Psoas muscle (tissue), 8 donors: Measurements from ENCODE around the gene AKR1A1. TPM values are rescaled to one million over a fixed set of nuclear protein-coding genes. Genes with fewer than 3 reads are reported as not detected.
"Not testable (repeated sequence)": the region's sequence is repeated elsewhere in the genome, so short reads cannot be mapped to it uniquely, and the experiment has no call there.

Experiments used
- ATAC-seq, 4 donors: fragments of 200-7000 bp; cut with Tn5 transposase; one replicate each; pipeline ENCODE4 v1.9.1; 2020; ENCODE audit warnings: moderate library complexity in 3 of 4, mild to moderate bottlenecking in 2 of 4
- DNase-seq, 2 donors: peaks; one replicate each; pipeline ENCODE4 v3.0.0-alpha.2; 2020
- H3K27ac ChIP-seq: fragments of 200-600 bp; one replicate; pipeline ENCODE4 v1.8.0; 2022
- H3K27me3 ChIP-seq, 3 donors: fragments of 200-600 bp in 1 of 3; one replicate each; pipeline versions ENCODE4 v1.6.1 to v1.8.0; 2013 to 2022; ENCODE audit warnings: low read length in 2 of 3, mild to moderate bottlenecking in 2 of 3, moderate library complexity in 1 of 3; ENCODE audit not compliant: insufficient read depth in 3 of 3
- H3K36me3 ChIP-seq, 2 donors: fragments of 200-600 bp in 1 of 2; one replicate each; pipeline versions ENCODE4 v1.6.1 to v1.8.0; 2013 to 2022; ENCODE audit warnings: low read depth in 1 of 2, mild to moderate bottlenecking in 1 of 2, moderate library complexity in 1 of 2; ENCODE audit not compliant: insufficient read depth in 1 of 2
- H3K4me1 ChIP-seq: fragments of 200-600 bp; one replicate; pipeline ENCODE4 v1.8.0; 2022
- H3K4me3 ChIP-seq: fragments of 200-600 bp; one replicate; pipeline ENCODE4 v1.8.0; 2022; ENCODE audit warnings: mild to moderate bottlenecking
- H3K9me3 ChIP-seq: fragments of 200-600 bp; one replicate; pipeline ENCODE4 v1.8.0; 2022
- WGBS, 3 donors: extraction: QIAGEN DNeasy Blood & Tissue Kit; methylation state at CpG; one replicate each; pipeline versions ENCODE4 v1.1.6 to v1.1.7; 2013; 5-methylcytosine and 5-hydroxymethylcytosine counted together
- intact Hi-C, 2 donors: fragments of 100-400 bp; cut with DNase I; formaldehyde crosslinking; loops; one replicate each; pipeline versions ENCODE4 v1.11.0 to v1.14.2; 2022
- polyA plus RNA-seq, 3 donors: library from polyadenylated mRNA; stranded (reverse); fragments of 200-250 nt; gene quantifications; one replicate each; pipeline ENCODE4 v1.2.3, GENCODE V29; 2013
- total RNA-seq, 4 donors: library from RNA; stranded (reverse); fragmentation: NEBNext Ultra II Directional in 2 of 4; extraction: Animal tissue kit (Norgen Biotek cat#: 25700) in 2 of 4; gene quantifications; one replicate each; pipeline versions ENCODE4 v1.2.1 to v1.2.4, GENCODE V29; 2021 to 2023
- TF ChIP-seq, protein P1 (sequence below): fragments of 200-600 bp; IDR thresholded peaks from one replicate; pipeline ENCODE4 v1.8.0; 2022; ENCODE audit warnings: antibody characterized with exemption
- donor health status: healthy with polysubstance abuse.
- donor health status: DM: no; HTN: no; CAD: no; lungs with moderate emphysema.
- donor health status: Bipolar disorder and iron deficiency.
- donor health status: healthy.
- donor health status: DM: yes; HTN: yes; CAD: no.
- donor health status: DM: no; HTN: no; CAD: no.
- donor health status: DM: no; HTN: no; CAD: no.
- donor health status: DM: yes; HTN: yes; CAD: no.

The AKR1A1 gene
- total and polyA plus RNA-seq, 7 donors, result 35.6 to 91.5 (median 46.6) TPM

DNA sequence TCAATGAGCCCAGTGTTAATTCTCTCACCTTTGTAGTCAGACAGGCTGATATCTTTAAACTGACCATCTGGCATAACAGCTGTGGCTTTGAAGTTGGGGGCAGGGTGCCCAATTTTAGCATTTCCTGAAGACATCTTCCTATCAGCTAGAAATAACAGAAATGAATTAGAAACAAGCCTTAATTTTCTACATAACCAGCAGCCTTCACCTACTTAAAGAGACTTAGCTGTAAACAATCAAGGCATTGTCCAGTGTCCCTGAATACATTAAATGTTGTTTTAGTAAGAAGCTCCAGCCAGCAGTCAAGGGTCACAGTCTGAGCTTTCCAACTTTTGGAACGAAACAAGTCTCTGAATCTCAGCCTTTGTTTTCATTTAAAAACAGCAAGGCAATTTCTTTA lies 31.7 kb upstream of the AKR1A1 start:
- DNase-seq, result no peak
- Histone ChIP-seq H3K36me3 (peaks cover 22 to 48% of the 10 kb centered on the region in 2 donors), H3K27ac (peak overlapping the region; percentile 14), H3K9me3 (no peaks in the 10 kb centered on the region), H3K4me1 (peaks cover 17% of the 10 kb centered on the region), H3K4me3 (peak overlapping the region; percentile 89), H3K27me3 (no peaks in the 10 kb centered on the region)
- no peak for ATAC-seq
- WGBS, 3 donors, result 3 to 11% (median 7%) methylated on average over 1 of the region's 1 CpG
- TF ChIP-seq, protein P1, sequence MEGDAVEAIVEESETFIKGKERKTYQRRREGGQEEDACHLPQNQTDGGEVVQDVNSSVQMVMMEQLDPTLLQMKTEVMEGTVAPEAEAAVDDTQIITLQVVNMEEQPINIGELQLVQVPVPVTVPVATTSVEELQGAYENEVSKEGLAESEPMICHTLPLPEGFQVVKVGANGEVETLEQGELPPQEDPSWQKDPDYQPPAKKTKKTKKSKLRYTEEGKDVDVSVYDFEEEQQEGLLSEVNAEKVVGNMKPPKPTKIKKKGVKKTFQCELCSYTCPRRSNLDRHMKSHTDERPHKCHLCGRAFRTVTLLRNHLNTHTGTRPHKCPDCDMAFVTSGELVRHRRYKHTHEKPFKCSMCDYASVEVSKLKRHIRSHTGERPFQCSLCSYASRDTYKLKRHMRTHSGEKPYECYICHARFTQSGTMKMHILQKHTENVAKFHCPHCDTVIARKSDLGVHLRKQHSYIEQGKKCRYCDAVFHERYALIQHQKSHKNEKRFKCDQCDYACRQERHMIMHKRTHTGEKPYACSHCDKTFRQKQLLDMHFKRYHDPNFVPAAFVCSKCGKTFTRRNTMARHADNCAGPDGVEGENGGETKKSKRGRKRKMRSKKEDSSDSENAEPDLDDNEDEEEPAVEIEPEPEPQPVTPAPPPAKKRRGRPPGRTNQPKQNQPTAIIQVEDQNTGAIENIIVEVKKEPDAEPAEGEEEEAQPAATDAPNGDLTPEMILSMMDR, result no peak
- intact Hi-C loops, result no loop called here

DNA sequence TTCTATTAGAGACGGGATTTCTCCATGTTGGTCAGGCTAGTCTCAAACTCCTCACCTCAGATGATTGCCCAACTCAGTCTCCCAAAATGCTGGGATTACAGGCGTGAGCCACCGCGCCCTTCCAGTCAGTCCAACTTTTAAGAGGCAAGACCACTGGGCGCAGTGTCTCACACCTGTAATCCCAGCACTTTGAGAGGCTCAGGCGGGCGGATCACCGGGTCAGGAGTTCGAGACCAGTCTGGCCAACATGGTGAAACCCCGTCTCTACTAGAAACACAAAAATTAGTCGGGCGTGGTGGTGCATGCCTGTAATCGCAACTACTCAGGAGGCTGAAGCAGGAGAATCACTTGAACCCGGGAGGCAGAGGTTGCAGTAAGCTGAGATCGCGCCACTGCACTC lies 30.9 kb upstream of the AKR1A1 start:
- DNase-seq, intact Hi-C loops: not testable (repeated sequence)

DNA sequence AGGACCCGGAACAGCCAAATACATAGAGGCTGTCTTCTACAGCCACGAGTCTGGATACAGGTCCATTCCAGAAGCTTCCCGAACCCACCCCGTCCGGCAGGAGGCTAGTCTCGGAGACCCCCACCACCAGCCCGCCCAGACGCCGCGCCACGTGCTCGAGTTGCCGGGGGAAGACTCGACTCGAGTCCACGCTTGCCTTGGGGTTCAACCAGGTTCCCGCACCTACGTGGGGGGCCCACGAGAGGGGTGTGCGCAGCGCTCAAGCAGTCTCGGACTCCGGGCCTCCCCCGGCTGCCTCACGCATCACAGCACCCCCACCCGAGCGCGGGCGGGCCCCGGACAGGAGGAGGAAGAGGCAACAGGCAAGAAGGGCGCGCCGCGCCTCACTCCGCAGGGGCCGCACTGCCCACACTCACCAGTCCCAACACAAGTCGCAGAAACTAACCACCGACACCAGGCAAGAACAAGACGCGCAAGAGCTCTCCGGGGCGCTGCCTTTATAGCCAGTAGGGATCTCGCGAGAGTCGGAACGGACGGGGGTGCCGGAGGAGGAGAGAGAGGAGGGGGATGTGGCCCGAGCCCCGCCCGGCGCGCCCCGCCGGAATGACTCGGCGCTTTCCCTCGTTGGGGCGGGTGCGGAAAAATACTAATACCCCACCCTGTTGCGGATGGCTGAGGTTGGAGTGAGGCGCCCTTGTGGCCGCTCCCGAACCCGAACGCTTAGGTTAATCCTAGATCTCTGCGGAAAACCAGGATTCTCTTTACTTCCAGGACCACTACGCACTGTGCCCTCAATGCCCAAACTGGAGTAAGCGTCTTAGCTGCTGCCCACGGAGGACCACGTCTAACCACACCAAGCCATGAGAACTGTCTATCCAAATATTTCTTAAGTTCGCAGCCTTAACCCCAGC lies 29.0 kb upstream of the AKR1A1 start, which contains the start of gene PRDX1:
TSS of gene PRDX1 (minus strand) at position 472 of the 911 bp plus-strand sequence. CDS start 2,841 bp downstream, outside the sequence.
- TF ChIP-seq, protein P1, result peak; percentile 8
- H3K27ac ChIP-seq, result peak within 1 kb of the TSS; percentile 95
- peaks cover 16% of the 10 kb centered on the region for H3K4me1 ChIP-seq
- intact Hi-C loops, result no loop called here
- 0 to 1% (median 0%) methylated on average over 64 to 72 of the region's 72 CpGs for WGBS, 3 donors
- peak within 1 kb of the TSS; percentile 89 for H3K4me3 ChIP-seq
- DNase-seq, result peak; percentile 97 to 98
- no peaks in the 10 kb centered on the region for H3K9me3 ChIP-seq
- H3K36me3 ChIP-seq, result peaks cover 3 to 21% of the 10 kb centered on the region in 2 donors
- no peaks in the 10 kb centered on the region for H3K27me3 ChIP-seq
- ATAC-seq, result peak; percentile 96 to 98 (median 97)

More for the DNA sequence above, 30.9 kb upstream of the AKR1A1 start:
- H3K4me1 ChIP-seq, result peaks cover 17% of the 10 kb centered on the region
- H3K27me3 ChIP-seq, H3K9me3 ChIP-seq, H3K27ac ChIP-seq, ATAC-seq: not testable (repeated sequence)
- H3K36me3 ChIP-seq, result peaks cover 14 to 40% of the 10 kb centered on the region in 2 donors
- 78 to 90% (median 85%) methylated on average over 16 of the region's 16 CpGs for whole genome bisulfite sequencing, 3 donors
- H3K4me3 ChIP-seq, result peak overlapping the region; percentile 89

DNA sequence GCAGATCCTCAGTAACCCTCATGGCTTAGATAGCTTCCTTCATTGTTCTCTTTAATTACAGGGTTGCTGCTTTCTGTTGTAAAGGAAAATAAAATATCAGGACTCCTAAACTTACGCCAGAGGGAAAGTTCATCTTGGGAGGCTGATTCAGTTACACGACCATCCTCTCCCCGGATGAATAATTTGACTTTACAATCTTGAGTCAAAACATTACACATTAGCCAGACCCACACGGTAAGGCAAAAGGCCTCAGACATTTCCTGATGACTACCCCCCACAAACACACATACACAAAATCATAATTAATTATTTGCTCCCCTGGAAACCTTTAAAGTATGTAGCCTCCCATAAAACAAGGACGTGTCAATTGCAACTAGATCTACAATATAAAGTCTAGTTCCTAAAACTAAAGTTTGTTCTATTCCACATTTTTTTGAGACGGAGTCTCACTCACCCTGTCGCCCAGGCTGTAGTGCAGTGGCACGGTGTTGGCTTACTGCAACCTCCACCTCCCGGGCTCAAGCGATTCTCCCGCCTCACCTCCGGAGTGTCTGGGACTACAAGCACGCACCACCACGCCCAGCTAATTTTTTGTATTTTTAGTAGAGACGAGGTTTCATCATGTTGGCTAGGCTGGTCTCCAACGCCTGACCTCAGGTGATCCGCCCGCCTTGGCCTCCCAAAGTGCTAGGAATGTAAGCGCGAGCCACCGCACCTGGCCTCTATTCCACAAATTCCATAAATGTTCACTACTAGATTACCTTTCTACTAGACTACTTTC lies 28.1 kb upstream of the AKR1A1 start:
- Histone ChIP-seq H3K9me3 (no peaks in the 10 kb centered on the region), H3K36me3 (peaks cover 2 to 12% of the 10 kb centered on the region in 2 donors), H3K27me3 (no peaks in the 10 kb centered on the region), H3K4me3 (peak overlapping the region; percentile 89), H3K4me1 (peaks cover 14% of the 10 kb centered on the region), H3K27ac (peak overlapping the region; percentile 95)
- TF ChIP-seq, protein P1, result no peak
- DNase-seq (no peak), ATAC-seq (peak in 1 of 4 donors; percentile 1)
- intact Hi-C loops, result no loop called here
- WGBS, 3 donors, result 83 to 86% (median 83%) methylated on average over 21 of the region's 21 CpGs

DNA sequence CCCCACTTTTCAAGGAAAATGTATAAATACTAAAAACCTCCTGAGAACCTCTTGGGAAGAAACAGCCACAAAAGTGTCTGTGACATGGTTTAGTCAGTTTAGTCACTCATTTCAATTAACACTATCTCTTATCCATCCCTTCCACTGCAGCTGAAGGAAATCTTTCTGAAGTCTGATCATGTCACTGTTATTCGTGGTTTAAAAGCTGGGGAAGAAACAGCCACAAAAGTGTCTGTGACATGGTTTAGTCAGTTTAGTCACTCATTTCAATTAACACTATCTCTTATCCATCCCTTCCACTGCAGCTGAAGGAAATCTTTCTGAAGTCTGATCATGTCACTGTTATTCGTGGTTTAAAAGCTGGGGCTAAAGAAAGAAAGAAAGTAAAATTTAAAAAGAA lies 27.1 kb upstream of the AKR1A1 start:
- peaks cover 12% of the 10 kb centered on the region for H3K4me1 ChIP-seq
- 75 to 86% (median 77%) methylated on average over 2 of the region's 2 CpGs for WGBS, 3 donors
- H3K9me3 ChIP-seq, H3K36me3 ChIP-seq, H3K4me3 ChIP-seq, DNase-seq, ATAC-seq, H3K27ac ChIP-seq, H3K27me3 ChIP-seq, intact Hi-C loops: not testable (repeated sequence)

DNA sequence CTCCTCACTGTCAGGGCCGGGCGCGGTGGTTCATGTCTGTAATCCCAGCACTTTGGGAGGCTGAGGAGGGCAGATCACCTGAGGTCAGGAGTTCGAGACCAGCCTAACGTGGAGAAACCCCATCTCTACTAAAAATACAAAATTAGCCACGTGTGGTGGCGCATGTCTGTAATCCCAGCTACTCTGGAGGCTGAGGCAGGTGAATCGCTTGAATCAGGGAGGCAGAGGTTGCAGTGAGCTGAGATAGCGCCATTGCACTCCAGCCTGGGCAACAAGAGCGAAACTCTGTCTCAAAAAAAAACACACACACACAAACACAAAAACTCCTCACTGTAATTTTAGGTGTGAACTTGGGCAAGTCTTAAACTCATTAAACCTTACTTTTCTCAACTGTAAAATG lies 26.7 kb upstream of the AKR1A1 start:
- H3K4me1 ChIP-seq, H3K27me3 ChIP-seq, ATAC-seq, H3K4me3 ChIP-seq, H3K27ac ChIP-seq, DNase-seq, H3K36me3 ChIP-seq, H3K9me3 ChIP-seq, intact Hi-C loops: not testable (repeated sequence)
- 89 to 93% (median 89%) methylated on average over 10 of the region's 10 CpGs for WGBS, 3 donors
